Dedifferentiated amniotic fluid mesenchymal stem cell (primary cell): ENCODE data around the gene MYOM1.
"Not testable (repeated sequence)": the region's sequence is repeated elsewhere in the genome, so short reads cannot be mapped to it uniquely, and the experiment has no call there.

Source experiments
- DNase-seq: peaks from one replicate; pipeline ENCODE4 v3.0.0-alpha.2; 2016; ENCODE audit errors: extremely low spot score

The MYOM1 gene

GRCh38 chr18:3086871-3087270 is 132.9 kb downstream of the MYOM1 start:
- no peak for DNase-seq

GRCh38 chr18:3085612-3086011 is 134.2 kb downstream of the MYOM1 start:
- DNase-seq = no peak

GRCh38 chr18:3084206-3084605 is 135.6 kb downstream of the MYOM1 start:
- no peak for DNase-seq

- DNase-seq = no peak
These were observed 136.0 kb downstream of the MYOM1 start for GRCh38 chr18:3083766-3084165.

- no peak for DNase-seq
These were observed 138.2 kb downstream of the MYOM1 start for GRCh38 chr18:3081584-3081991.

GRCh38 chr18:3079653-3080052 is 140.1 kb downstream of the MYOM1 start:
- no peak for DNase-seq

- no peak for DNase-seq
These were observed 144.3 kb downstream of the MYOM1 start for GRCh38 chr18:3075491-3075890.

GRCh38 chr18:3074087-3074486 is 145.7 kb downstream of the MYOM1 start:
- no peak for DNase-seq

GRCh38 chr18:3073353-3073752 is 146.4 kb downstream of the MYOM1 start:
- DNase-seq = not testable (repeated sequence)

GRCh38 chr18:3071676-3072075 is 148.1 kb downstream of the MYOM1 start:
- DNase-seq = no peak

GRCh38 chr18:3069671-3070433 is 149.9 kb downstream of the MYOM1 start:
- DNase-seq = no peak

GRCh38 chr18:3067722-3068121 is 152.0 kb downstream of the MYOM1 start:
- no peak for DNase-seq

GRCh38 chr18:3067165-3067661 is 152.6 kb downstream of the MYOM1 start:
- DNase-seq = no peak

GRCh38 chr18:3066341-3067110 is 153.2 kb downstream of the MYOM1 start:
- no peak for DNase-seq

GRCh38 chr18:3063766-3064165 is 156.0 kb downstream of the MYOM1 start:
- not testable (repeated sequence) for DNase-seq

- no peak for DNase-seq
These were observed 156.7 kb downstream of the MYOM1 start for GRCh38 chr18:3062798-3063680.

GRCh38 chr18:3061581-3062312 is 158.0 kb downstream of the MYOM1 start:
- no peak for DNase-seq

GRCh38 chr18:3060667-3061580 is 158.8 kb downstream of the MYOM1 start:
- DNase-seq = no peak

- DNase-seq = no peak
These were observed 160.5 kb downstream of the MYOM1 start for GRCh38 chr18:3059272-3059671.
